ENCODE data around the gene BRWD1.

DNA sequence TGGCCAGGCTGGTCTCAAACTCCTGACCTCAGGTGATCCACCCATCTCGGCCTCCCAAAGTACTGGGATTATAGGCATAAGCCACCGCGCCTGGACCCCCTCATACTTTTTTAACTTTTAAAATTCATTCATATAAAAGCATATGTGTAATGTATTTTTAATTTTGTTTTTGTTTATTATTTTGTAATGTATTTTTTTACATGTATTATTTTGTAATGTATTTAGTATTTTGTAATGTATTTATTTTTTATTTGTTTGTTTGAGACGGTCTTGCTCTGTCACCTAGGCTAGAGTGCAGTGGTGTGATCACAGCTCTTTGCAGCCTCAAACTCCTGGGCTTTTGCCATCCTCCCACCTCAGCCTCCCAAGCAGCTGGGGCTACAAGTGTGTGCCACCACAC lies 12.0 kb upstream of the BRWD1 start:
- TF ChIP-seq, protein P1, sequence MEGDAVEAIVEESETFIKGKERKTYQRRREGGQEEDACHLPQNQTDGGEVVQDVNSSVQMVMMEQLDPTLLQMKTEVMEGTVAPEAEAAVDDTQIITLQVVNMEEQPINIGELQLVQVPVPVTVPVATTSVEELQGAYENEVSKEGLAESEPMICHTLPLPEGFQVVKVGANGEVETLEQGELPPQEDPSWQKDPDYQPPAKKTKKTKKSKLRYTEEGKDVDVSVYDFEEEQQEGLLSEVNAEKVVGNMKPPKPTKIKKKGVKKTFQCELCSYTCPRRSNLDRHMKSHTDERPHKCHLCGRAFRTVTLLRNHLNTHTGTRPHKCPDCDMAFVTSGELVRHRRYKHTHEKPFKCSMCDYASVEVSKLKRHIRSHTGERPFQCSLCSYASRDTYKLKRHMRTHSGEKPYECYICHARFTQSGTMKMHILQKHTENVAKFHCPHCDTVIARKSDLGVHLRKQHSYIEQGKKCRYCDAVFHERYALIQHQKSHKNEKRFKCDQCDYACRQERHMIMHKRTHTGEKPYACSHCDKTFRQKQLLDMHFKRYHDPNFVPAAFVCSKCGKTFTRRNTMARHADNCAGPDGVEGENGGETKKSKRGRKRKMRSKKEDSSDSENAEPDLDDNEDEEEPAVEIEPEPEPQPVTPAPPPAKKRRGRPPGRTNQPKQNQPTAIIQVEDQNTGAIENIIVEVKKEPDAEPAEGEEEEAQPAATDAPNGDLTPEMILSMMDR (IDR thresholded peaks at IDR 0.05; ENCODE audit: insufficient read depth, low read length, poor library complexity, severe bottlenecking) = no peak
- TF ChIP-seq EZH2phosphoT487 (conservative IDR thresholded peaks at IDR 0.05; ENCODE audit: low read length) = no peak
